ENCODE data around the gene IFI27L2.

The IFI27L2 gene

DNA sequence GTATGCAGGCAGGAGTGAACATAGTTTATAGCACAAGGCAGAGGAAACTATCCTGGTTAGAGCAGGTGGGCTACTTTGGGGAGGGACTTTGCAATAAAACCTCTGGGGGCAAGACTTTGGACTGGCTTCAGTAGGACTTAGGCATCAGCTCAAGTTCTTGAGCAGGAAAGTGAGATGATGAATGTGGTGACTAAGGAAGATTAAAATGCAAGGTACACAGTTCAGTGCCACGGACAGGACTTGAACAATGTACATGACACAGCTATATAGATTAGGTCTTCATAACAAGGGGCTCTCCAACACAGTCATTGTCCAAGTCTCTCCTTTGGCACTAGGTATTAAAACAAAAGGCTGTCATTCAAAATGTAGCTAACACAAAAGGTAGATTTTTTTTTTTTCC is 23.3 kb upstream of the IFI27L2 start:
- DNase-seq (ENCODE audit: low read depth in 2 of 2), result no peak

DNA sequence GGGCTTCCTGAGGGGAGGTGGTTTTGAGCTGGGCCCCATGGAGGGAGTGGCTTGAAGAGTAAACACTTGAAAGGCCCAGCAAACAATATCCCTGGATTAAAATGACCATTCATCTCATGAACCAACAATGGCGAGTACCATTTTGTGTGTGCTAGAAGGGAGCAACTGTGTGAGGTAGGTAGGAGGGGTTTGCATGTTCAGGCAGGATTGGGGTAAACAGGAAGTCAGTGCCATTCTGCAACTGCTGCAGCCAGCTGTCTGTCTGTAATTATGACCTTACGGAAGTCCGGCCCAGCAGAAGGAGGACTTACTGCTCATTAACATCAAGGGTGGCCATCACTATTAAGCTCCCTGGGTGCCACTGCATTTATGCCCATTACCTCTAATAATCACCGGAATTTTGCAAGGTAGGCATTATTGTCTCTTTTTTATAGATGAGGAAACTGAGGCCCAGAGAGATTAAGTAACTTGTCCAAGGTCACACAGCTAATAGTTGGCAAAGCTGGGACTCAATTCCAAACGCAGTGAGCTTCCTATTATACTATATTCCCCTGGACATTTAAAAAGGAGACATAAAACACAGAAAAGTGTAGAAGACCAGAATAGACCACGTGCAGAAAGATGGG is 16.6 kb upstream of the IFI27L2 start:
- no peak for DNase-seq (ENCODE audit: low read depth in 2 of 2)

DNA sequence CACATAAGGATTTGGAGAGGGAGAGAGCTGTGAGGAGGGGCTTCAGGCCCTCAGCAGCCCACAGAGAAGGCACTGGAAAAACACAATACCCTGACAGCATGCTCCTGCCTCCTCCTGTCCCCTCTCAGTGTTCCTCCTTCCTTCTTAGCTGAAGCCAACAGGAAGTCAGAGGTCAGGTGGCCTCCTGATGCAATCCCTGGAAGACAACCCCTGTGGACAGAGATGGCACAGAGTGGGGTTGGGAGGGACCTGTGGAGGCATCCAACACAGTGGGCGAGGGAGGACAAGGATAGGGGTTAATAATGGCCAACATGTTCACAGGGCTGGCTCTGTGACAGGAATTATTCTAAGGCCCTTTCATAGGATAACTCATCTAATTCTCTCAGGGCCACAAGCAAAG is 15.4 kb upstream of the IFI27L2 start:
- DNase-seq (ENCODE audit: low read depth in 2 of 2), result no peak

DNA sequence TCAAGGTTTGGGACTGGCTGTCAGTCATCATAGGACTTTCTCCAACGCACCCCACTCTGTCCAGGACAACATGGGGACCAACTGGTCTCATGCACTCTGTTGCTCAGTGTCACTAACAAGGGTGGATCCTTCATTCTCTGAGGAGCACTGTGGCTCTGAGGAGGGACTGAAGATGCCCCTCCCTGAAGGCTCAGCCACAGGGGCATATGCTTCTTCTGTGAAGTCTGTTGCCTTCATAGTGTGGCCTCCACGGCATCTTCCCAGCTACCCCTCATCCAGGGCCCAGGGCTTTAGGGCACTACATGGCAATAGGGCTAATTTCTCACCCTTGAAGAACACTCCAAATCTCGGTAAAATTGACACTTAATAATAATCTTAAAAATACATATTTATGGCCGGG is 14.3 kb upstream of the IFI27L2 start:
- no peak for DNase-seq (ENCODE audit: low read depth in 2 of 2)

DNA sequence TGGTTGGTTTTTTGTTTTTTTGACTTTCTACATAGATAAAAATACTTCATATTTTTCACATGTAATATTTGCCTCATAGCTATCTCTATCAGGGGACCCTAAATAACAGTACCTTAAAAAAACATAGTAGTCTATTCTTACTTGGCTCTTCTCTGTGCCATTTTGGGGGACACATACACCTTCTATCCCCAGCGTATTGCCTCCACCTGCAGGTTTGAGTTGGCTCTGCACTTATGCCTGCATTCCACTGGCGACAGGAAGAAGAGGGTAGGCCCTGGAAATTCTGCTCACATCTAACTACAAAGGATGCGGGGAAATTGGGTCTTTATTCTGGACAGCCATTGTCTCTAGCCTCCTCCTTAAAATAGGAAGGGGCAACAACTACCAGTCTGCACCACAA is 13.8 kb upstream of the IFI27L2 start:
- no peak for DNase-seq (ENCODE audit: low read depth in 2 of 2)

DNA sequence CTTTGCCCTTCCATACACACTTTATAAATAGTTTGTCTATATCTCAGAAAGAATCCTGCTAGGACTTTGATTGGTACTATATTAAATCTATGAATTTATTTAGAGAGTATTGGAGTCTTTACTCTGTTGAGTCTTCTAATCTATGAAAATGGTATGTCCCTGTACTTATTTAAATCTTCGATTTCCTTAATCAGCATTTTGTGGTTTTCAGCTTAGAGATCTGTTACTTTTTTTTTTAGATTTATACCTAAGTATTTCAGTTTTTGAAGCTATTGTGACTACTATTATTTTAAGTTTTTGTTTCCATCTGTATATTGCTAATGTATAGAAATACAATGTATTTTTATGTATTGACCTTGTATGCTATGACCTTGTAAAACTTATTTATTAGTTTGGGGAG is 13.4 kb upstream of the IFI27L2 start:
- no peak for DNase-seq (ENCODE audit: low read depth in 2 of 2)

DNA sequence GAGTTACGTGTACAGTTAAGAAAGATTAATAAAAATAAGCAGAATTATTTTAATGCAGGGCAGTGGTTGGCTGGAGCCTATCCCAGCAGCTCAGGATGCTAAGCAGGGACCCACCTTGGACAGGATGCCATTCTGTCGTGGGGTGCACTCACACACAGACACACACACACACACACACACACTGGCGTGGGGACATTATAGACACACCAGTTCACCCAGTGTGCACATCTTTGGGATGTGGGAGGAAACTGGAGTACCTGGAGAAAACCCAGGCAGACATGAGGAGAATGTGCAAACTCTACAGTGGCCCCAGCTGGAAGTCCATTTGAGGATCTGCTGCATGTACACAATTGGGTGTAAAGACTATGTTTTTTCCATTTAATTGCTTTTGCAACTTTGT is 12.8 kb upstream of the IFI27L2 start:
- DNase-seq (ENCODE audit: low read depth in 2 of 2), result no peak

DNA sequence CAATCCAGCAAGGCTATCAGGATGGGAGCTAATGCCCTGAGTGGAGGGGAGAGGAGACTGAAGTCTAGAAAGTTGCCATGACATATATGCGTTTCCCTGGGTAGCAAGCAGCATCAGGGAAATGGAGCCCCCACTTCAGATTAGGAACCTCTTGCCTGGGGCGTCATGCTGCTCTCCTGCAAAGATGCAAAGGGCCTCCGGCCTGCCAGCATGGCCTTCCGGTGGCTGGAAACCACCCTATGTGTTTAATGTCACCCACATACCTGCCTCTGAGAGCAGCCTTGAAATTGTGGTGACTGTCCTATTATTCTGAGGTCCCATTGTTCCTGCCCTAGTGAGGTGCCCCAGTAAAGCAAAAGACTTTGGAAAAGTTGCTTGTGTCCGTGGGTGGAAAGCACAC is 10.0 kb upstream of the IFI27L2 start:
- no peak for DNase-seq (ENCODE audit: low read depth in 2 of 2)

DNA sequence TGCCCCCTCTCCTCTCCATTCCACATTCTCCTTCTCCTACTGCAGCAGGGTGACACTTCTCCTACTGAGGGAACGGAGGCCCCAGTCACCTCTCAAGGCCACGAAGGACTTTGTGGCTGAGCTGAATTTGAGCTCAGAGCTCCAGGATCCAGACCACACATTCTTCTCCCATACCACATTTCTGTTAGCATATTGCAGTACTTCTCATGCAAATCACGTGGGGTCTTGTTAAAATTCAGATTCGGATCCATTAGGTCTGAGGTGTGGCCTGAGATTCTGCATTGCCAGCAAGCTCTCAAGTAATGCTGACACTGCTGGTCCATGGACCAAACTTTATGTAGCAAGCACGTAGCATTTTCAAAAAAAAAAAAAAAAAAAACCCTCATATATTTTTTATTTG is 9.6 kb upstream of the IFI27L2 start:
- no peak for DNase-seq (ENCODE audit: low read depth in 2 of 2)

DNA sequence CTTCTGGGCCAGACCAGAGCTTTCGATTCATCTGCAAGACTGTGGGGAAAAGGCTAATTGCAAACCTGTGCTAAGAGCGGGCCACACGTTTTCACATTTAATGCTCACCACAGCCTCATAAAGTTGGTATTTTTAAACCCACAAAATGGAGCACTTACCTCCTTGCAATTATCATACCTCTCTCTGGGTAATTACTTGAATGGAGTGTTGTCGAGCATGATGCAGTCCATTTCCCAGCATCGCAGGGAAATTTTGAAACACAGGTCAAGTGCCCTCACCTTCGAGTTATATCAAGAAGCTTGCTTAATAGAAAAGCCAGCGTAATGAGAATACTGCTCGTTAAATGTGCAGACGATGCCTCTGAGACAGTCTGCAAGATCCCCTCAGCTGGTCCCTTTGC is 8.8 kb upstream of the IFI27L2 start:
- DNase-seq (ENCODE audit: low read depth in 2 of 2), result no peak

DNA sequence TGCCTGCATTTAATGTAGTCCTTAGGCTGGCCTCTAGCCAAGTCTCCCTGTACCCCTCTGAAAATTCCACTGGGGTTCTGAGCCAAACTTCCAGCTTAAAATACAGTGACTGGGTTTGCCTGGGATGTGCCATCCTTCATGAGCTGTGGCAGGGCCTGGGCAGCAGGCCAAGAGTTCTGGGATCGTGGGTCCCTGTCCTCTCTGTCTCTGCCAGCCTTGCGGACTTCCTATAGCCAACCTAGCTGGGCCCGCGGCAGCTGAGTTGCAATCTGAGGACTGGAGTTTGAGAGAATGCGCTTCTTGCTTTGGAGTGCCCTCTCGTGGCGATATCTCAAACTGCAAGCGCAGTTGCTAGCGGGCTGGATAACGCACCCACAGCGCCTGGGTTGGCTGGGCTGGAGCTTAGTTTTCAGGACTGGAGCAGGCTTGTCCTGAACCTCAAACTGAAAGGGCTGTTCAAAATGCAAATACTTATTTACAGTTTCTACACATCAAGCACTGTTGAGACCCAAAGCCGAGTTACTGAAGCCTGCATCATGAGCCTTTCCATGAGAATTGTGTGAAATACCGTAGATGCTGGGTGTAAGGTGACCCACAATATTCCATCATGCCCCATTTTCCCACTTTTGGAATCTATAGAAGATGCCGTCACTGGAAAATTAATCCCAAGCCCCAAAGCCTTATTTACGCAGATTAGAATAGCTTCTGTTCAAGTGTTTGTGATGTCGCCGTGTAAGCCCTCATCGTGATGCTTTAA is 7.3 kb upstream of the IFI27L2 start:
- peak; percentile 71 for DNase-seq (ENCODE audit: low read depth in 2 of 2)

DNA sequence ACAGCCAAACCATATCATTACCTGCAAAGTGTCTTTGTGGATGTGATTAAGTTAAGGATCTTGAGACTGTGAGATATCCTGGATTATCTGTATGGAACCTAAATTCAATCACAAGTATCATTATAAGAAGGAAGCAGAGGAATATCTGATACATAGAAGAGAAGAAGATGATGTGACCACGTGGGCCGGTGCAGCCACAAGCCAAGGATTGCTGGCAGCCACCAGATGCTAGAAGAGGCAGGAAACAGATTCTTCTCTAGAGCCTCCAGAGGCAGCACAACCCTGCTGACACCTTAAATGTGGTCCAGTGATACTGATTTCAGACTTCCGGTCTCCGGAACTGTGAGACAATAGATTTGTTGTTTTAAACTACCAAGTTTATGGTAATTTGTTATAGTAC is 6.1 kb upstream of the IFI27L2 start:
- no peak for DNase-seq (ENCODE audit: low read depth in 2 of 2)

DNA sequence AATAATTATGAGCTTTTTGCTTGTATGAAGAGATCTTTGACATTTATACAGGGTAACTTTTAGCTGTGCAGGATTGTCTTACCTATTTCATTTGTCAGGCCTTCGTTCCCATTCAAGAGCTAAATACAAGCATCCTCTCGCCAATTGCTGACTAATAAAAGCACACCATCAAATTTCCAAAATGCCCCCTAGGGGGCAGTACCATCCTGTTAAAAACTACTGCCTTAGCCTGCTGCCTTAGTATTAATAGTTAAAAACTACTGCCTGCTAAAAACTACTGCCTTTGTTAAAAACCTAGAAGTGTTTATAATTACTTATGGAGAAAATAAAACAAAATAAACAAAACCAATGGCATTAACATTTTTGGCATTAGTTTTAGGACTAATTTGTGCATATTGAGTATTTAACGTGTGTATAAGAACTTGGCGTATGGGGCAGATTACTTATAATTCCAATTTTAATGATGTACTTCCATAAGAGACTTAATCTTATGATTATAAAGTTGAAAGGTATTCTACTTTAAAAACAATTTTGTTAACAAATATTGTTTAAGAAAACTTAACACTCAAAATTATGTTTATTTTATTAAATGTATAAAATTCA is 3.0 kb upstream of the IFI27L2 start:
- DNase-seq (ENCODE audit: low read depth in 2 of 2), result peak; percentile 13 to 27

DNA sequence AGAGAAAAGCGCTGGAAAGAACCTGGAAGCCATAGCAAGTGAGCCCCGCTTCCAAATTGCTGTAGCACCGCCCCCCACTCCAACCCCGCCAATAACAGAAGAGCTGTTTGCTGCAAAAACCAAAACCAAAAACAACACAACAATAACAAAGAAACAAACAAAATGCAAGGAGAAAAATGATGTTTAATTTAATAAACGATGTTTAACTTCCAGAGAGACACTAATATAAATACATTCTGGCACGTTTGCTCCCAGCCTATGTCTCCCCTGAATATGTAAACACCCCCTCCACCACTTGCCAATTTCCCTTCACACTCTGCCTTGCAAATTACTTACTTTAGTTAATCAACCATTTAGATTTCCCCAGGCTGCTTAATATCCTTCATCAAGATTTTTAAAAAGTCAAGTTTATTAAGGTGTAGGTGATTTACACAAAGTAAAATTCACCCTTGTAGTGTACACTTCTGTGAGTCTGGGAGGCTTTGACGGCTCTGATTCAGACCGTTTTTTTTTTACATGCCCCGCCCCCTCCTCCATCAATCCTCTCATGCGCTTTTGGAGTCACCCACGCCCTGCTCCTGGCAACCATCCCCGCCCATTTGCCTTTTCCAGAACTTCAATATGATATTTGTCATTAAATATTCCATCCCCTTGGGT is 482 bp upstream of the IFI27L2 start:
- no peak for DNase-seq (ENCODE audit: low read depth in 2 of 2)

DNA sequence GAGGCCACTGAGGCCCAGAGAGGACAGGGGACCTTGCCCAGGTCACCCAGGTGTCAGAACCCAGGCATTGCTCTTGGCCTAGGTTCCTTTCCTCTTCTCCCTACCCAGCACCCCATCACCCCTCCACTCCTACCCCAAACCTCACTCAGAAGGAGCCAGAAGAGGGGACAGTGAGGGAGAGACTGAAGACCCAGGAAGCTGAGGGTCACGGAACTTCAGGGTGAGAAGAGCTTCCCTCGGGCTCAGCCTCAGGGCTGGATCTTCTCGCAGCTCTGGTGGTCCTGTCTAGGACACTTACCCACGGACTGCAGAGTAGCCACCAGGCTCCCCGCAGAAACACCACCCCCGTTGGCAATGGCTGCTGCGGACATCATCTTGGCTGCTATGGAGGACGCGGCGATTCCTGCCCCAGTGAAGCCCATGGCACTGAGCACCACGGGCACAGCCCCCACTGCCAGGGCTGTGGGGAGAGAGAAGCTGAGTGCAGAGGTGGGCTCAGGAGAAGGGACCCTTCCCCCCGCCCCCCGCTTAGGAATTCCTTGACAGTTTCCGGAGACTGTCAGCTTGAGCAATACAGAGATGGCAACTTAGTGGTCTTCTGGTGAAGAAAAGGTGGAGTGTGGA is 1.1 kb downstream of the IFI27L2 start:
- no peak for DNase-seq (ENCODE audit: low read depth in 2 of 2)

DNA sequence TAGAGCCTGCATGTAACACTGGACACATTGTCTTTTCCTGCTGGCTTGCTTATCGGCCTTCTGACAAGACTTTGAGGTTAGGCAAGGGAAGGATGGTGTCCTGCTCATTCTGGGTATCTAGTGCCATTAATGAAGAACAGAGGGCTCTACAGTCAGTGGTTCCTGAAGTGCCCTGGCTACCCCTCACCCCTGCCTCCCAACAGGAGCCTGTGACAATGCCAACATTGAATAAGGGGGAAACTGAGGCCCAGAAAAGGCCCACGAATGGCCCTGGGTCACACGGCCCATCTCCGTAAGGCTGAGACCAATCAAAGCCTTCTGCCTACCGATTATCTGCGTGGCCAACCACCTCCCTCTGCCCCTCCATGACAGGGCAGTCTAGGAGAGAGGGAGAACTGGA is 2.1 kb downstream of the IFI27L2 start:
- no peak for DNase-seq (ENCODE audit: low read depth in 2 of 2)

DNA sequence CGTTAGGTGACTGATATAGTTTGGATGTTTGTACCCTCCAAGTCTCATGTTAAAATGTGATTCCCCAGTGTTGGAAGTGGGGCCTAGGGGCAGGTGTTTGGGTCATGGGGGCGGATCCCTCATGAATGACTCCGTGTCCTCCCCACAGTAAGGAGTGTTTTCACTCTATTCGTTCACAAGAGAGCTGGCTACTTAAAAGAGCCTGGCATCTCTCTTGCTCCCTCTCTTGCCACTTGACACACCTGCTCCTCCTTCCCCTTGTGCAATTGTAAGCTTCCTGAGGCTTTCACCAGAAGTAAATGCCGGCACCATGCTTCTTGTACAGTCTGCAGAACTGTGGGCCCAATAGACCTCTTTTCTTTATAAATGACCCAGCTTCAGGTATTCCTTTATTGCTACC is 2.6 kb downstream of the IFI27L2 start:
- DNase-seq (ENCODE audit: low read depth in 2 of 2), result no peak

DNA sequence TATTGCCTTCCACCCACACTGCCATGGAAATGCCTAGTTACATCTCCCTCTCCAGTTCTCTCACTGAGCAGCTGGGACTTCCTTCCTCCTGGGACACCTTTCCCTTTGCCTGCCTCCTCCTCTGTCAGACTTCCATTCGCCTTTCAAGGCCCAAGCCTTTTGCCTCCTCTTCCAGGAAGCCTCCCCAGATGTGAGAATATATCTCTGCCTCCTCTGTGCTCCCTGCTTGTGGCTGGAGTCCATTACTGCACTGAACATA is 3.1 kb downstream of the IFI27L2 start:
- DNase-seq (ENCODE audit: low read depth in 2 of 2), result no peak

DNA sequence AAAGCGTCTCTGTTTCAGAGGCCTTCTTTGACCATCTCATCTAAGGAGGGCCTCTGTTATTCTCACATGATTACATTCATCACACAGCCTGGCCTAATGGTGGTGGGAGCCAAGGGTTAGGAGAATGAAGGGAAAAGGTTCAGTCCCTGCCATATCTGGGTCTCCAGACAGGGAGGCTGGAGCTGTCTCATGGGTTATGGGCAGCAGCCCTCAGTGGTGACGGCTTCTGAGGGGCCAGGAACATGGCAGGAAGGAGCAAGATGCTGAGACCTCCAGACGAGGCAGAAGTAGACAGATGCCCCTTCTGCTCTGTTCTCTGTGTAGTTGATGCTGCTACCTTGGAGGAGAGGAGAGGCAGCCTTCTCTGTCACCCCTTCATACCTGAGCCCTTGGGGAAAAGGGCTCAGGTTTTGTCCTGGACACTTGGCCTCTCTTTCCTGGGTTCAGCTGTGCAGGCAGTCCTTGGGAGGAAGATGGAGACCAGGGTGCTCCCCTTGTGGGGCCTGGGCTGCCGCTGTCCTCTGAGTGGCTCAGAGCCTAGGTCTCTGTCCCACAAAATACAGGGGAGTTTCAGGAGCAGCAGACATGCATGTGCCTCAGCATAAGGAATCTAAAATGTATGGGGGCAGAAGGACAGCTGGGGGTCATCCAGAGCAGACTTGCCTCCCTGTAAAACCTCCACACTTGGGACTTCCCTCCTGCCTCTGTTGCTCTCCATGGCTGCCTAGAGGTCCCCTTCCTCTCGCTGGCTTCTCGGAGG is 3.6 kb downstream of the IFI27L2 start:
- DNase-seq (ENCODE audit: low read depth in 2 of 2), result no peak

DNA sequence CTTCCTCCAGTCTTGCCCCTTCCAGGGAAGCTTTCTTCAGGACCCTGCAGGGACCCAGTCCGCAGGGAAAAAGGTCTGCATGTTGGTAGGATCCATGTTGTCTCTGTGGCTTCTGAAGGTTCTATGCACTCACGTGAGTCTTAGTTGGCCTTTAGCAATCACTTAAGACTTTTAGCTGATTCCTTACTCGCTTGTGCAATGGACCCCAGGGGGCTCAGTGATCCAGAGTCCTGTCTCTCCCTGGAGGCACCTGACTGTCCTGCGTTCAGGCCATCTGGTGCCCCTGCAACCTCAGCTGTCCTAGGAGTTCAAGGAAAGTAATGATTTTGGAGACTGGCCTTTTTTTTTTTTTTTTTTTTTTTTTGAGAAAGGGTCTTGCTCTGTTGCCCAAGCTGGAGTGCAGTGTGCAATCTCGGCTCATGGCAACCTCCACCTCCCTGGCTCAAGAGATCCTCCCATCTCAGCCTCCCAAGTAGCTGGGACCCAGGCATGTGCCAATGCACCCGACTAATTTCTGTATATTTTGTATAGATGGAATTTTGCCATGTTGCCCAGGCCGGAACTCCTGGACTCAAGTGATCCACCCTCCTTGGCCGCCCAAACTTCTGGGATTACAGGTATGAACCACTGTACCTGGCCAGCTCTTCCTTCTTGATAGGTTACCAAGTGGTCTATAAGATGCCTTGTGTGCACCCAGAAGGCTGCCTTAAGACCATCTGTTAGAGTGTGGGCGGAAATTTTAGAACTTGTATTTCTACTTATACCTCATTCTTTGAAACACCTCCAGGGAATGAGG is 4.6 kb downstream of the IFI27L2 start:
- no peak for DNase-seq (ENCODE audit: low read depth in 2 of 2)

DNA sequence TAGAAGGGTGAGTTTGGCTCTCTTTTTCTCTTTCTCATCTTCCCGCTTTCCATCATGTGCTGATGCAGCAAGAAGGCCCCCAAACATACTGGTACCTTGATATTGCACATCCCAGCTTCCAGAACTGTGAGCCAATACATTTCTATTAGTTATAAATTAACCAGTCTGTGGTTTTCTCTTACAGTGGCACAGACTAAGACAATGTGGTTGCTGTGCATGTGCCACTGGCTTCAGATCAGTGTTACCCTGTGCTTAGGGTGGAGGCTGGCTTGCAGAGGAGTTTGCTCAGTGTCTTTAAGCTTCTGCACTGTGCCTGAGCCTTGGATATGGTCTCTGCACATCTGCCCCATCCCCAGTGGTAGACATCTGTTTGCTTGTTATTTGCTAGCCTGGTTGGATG is 5.5 kb downstream of the IFI27L2 start:
- no peak for DNase-seq (ENCODE audit: low read depth in 2 of 2)

Measured in stimulated activated CD8-positive, alpha-beta memory T cell treated with anti-CD3 and anti-CD28 coated beads, Interleukin-15, amount 100 ng/mL, for 48 hours (primary cell).